ENCODE results near the gene RNGTT. TPM values are rescaled to one million over a fixed set of nuclear protein-coding genes. Genes with fewer than 3 reads are reported as not detected.
A peak's percentile ranks its signal among the peaks of the same experiment; 100 is the strongest.
"Not testable (repeated sequence)": the region's sequence is repeated elsewhere in the genome, so short reads cannot be mapped to it uniquely, and the experiment has no call there.

Gene RNGTT
- total and polyA plus RNA-seq, 8 donors, result 12.1 to 18.5 (median 15.7) TPM

DNA sequence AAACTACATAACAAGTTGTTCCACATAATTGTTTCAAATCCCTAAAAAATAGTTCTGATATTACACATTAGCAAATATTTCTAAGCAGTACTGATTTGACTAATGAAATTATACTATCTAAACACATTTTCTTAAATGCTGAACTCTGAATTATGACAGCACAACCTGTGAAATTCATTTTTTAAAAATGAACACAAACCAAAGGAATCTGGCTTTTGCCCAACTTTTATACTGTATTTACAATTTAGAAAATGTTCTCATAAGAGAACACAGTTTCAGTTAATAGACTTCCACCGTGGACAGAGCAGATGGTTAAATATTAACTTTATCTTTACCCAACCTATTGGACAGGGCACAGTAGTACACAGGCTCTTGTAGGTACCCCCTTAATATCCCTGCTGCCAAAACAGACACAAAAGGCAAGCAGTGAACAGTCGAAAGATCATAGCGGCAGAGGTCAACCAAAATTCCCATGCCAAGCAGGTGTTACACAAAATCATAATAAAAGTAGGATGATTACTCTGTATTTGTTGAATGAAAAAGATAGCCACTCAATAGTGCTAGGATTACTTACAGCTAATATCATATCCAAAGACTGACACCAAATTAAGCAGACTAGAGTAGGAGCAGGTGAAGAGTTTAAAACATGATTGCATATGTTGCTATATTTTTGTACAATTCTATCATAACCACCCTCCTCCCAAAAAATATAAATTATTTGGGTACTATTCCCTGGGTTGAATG, 122.5 kb downstream of the RNGTT start:
- Histone ChIP-seq H3K27ac (no peak overlapping the region), H3K27me3 (no peaks in the 10 kb centered on the region), H3K4me1 (no peaks in the 10 kb centered on the region), H3K9me3 (peaks cover 0 to 10% of the 10 kb centered on the region in 2 donors), H3K4me3 (no peak overlapping the region), H3K36me3 (peaks cover 0 to 28% of the 10 kb centered on the region in 2 donors)
- peak; percentile 44 for ATAC-seq
- intact Hi-C loops (cut with DNase I), result no loop called here
- no peak for DNase-seq
- TF ChIP-seq, protein P1, sequence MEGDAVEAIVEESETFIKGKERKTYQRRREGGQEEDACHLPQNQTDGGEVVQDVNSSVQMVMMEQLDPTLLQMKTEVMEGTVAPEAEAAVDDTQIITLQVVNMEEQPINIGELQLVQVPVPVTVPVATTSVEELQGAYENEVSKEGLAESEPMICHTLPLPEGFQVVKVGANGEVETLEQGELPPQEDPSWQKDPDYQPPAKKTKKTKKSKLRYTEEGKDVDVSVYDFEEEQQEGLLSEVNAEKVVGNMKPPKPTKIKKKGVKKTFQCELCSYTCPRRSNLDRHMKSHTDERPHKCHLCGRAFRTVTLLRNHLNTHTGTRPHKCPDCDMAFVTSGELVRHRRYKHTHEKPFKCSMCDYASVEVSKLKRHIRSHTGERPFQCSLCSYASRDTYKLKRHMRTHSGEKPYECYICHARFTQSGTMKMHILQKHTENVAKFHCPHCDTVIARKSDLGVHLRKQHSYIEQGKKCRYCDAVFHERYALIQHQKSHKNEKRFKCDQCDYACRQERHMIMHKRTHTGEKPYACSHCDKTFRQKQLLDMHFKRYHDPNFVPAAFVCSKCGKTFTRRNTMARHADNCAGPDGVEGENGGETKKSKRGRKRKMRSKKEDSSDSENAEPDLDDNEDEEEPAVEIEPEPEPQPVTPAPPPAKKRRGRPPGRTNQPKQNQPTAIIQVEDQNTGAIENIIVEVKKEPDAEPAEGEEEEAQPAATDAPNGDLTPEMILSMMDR (IDR thresholded peaks at IDR 0.05), result no peak

DNA sequence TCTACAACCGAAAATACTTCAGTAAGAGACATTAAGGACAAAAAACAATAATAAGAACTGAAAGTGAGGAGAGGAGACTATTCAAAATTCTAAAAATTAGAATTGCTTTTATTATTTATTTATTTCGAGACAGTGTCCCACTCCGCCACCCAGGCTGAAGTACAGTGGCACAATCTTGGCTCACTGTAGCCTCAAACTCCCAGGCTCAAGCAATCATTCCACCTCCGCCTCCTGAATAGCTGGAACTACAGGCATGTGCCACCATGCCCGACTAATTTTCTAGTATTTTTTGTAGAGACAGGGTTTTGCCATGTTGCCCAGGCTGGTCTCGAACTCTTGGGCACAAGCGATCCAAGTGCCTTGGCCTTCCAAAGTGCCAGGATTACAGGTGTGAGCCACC, 123.1 kb downstream of the RNGTT start:
- Histone ChIP-seq H3K36me3 (peaks cover 0 to 28% of the 10 kb centered on the region in 2 donors), H3K27ac (no peak overlapping the region), H3K27me3 (no peaks in the 10 kb centered on the region), H3K9me3 (peaks cover 0 to 13% of the 10 kb centered on the region in 2 donors), H3K4me3 (no peak overlapping the region), H3K4me1 (no peaks in the 10 kb centered on the region)
- TF ChIP-seq, protein P1 (IDR thresholded peaks at IDR 0.05), result no peak
- DNase-seq (no peak), ATAC-seq (no peak)
- intact Hi-C loops (cut with DNase I), result no loop called here

DNA sequence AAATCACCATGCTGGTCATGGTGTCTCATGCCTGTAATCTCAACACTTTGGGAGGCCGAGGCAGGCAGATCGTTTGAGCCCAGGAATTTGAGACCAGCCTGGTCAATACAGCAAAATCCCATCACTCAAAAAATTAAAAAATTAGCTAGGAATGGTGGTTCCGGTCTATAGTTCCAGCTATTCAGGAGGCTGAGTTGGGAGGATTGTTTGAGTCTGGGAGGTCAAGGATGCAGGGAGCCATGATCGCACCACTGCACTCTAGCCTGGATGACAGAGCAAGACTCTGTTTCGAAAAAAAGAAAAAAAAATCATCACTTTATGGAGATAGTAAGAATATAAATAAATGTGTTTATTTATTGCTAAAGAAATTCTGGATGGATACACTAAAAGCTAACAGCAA, 124.1 kb downstream of the RNGTT start:
- no peak overlapping the region for H3K27ac ChIP-seq
- H3K4me3 ChIP-seq, result no peak overlapping the region
- no peaks in the 10 kb centered on the region for H3K27me3 ChIP-seq
- intact Hi-C loops (cut with DNase I), result no loop called here
- ATAC-seq (no peak), DNase-seq (no peak)
- TF ChIP-seq, protein P1 (IDR thresholded peaks at IDR 0.05), result no peak
- H3K9me3 ChIP-seq, result peaks cover 0 to 23% of the 10 kb centered on the region in 2 donors
- no peaks in the 10 kb centered on the region for H3K4me1 ChIP-seq
- peaks cover 0 to 28% of the 10 kb centered on the region in 2 donors for H3K36me3 ChIP-seq

DNA sequence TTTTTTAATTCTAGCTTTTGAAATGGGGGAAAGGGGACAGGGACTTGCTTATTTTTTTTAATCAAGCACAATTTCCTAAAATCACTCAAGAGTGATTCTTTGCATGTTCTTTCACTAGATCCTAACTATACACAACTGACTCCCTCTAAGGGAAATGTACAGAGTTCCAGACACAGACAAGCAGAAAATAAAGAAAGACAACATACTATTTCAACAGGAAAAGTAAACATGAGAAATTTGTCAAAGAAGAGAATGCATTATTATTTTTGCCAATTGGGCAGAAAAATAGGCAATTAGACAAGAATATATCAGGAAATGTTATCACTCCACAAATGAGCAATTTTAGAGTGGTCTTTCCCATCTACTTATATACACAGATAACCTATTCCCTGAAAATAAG, 128.2 kb downstream of the RNGTT start:
- H3K36me3 ChIP-seq, result peaks cover 0 to 25% of the 10 kb centered on the region in 2 donors
- no peaks in the 10 kb centered on the region for H3K27me3 ChIP-seq
- H3K4me3 ChIP-seq, result no peak overlapping the region
- no peaks in the 10 kb centered on the region for H3K4me1 ChIP-seq
- H3K27ac ChIP-seq, result no peak overlapping the region
- intact Hi-C loops (cut with DNase I), result no loop called here
- peaks cover 0 to 60% of the 10 kb centered on the region in 2 donors for H3K9me3 ChIP-seq
- ATAC-seq (no peak), DNase-seq (no peak)
- TF ChIP-seq, protein P1 (IDR thresholded peaks at IDR 0.05), result no peak

DNA sequence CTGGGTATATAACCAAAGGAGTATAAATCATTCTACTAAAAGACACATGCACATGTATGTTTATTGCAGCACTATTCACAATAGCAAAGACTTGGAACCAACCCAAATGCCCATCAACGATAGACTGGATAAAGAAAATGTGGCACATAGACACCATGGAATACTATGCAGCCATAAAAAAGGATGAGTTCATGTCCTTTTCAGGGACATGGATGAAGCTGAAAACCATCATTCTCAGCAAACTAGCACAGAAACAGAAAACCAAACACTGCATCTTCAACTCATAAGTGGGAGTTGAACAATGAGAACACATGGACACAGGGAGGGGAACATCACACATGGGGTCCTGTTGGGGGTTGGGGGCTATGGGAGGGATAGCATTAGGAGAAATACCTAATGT, 130.3 kb downstream of the RNGTT start:
- DNase-seq; H3K4me3 ChIP-seq; H3K4me1 ChIP-seq; H3K27me3 ChIP-seq; intact Hi-C loops (cut with DNase I); H3K27ac ChIP-seq; ATAC-seq: not testable (repeated sequence)
- H3K9me3 ChIP-seq, result peaks cover 0 to 66% of the 10 kb centered on the region in 2 donors
- peaks cover 0 to 25% of the 10 kb centered on the region in 2 donors for H3K36me3 ChIP-seq

DNA sequence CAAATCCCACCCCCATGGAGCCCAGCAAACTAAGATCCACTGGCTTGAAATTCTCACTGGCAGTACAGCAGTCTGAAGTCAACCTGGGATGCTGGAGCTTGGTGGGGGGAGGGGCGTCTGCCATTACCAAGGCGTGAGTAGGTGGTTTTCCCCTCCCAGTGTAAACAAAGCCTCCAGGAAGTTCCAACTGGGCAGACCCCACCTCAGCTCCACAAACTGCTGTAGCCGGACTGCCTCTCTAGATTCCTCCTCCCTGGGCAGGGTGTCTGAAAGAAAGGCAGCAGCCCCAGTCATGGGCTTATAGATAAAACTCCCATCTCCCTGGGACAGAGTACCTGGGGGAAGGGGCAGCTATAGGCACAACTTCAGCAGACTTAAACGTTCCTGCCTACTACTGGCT, 135.8 kb downstream of the RNGTT start:
- intact Hi-C loops (cut with DNase I); ATAC-seq; DNase-seq; H3K4me1 ChIP-seq; H3K27me3 ChIP-seq; H3K27ac ChIP-seq; H3K4me3 ChIP-seq: not testable (repeated sequence)
- Histone ChIP-seq H3K9me3 (peaks cover 0 to 28% of the 10 kb centered on the region in 2 donors), H3K36me3 (peaks cover 0 to 14% of the 10 kb centered on the region in 2 donors)

Data from left lung (tissue), 10 donors.